ENCODE measurements around the gene HIPK4. TPM values are rescaled to one million over a fixed set of nuclear protein-coding genes. Genes with fewer than 3 reads are reported as not detected.

The HIPK4 gene
- total RNA-seq, 1 experiment from 2014 or later = 0.74 TPM

GRCh38 chr19:40335855-40336600 is 54.0 kb downstream of the HIPK4 start:
- RAD21 ChIA-PET (ENCODE audit: low non-redundant PET in 1 of 2, low total read pairs in 2 of 2, uncharacterized antibody in 2 of 2, unreplicated experiment in 2 of 2) = no interaction called here
- intact Hi-C loops (cut with micrococcal nuclease) = no loop called here
- no peaks in the 10 kb centered on the region for H3K4me1 ChIP-seq (ENCODE audit: control insufficient read depth in 1 of 2, insufficient read depth in 2 of 2, low read length in 2 of 2)
- H3K4me2 ChIP-seq (ENCODE audit: low read length) = no peak overlapping the region
- ATAC-seq = no peak
- no peaks in the 10 kb centered on the region for H4K20me1 ChIP-seq (ENCODE audit: insufficient read depth)
- TF ChIP-seq SP1 (IDR thresholded peaks at IDR 0.05; ENCODE audit: low read depth) (no peak), REST (IDR thresholded peaks at IDR 0.05; ENCODE audit: low read depth) (no peak), ZFX (IDR thresholded peaks at IDR 0.05) (no peak), ZNF274 (IDR thresholded peaks at IDR 0.05; ENCODE audit: low read depth, low read length) (no peak), SIN3A (IDR thresholded peaks at IDR 0.05; ENCODE audit: low read depth) (no peak), POLR2AphosphoS5 (IDR thresholded peaks at IDR 0.05; ENCODE audit: low read depth, low read length) (no peak), YY1 (IDR thresholded peaks at IDR 0.05; ENCODE audit: extremely low read depth, insufficient replicate concordance, low read depth, low read length) (no peak)
- TF ChIP-seq, protein P1, sequence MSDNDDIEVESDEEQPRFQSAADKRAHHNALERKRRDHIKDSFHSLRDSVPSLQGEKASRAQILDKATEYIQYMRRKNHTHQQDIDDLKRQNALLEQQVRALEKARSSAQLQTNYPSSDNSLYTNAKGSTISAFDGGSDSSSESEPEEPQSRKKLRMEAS (IDR thresholded peaks at IDR 0.05) = no peak
- CTCF ChIA-PET = no interaction called here
- no peaks in the 10 kb centered on the region for H3K27me3 ChIP-seq (ENCODE audit: insufficient read depth, low read length)
- H3K9me3 ChIP-seq (ENCODE audit: control insufficient read depth in 1 of 2, insufficient read depth in 1 of 2, low read depth in 1 of 2, low read length in 2 of 2) = no peaks in the 10 kb centered on the region
- peaks cover 14 to 26% of the 10 kb centered on the region in 2 experiments for H3K36me3 ChIP-seq (ENCODE audit: control insufficient read depth in 1 of 2, insufficient read depth in 2 of 2, low read length in 2 of 2)
- no peaks in the 10 kb centered on the region for H3K9me2 ChIP-seq (ENCODE audit: insufficient read depth)
- H3K4me3 ChIP-seq (replicated peaks in 1 of 2; ENCODE audit: low read depth in 1 of 2, low read length in 2 of 2) = no peak overlapping the region
- POLR2A ChIA-PET = no interaction called here
- no peak for DNase-seq (ENCODE audit: low read depth, low spot score)
- peaks cover 11% of the 10 kb centered on the region for H3K79me2 ChIP-seq (ENCODE audit: insufficient read depth, low read length)
- no TSS peak for BruUV-seq (replicated peaks)
- H3K9ac ChIP-seq (ENCODE audit: low read length) = no peak overlapping the region
- no peak overlapping the region for H3K27ac ChIP-seq (ENCODE audit: low read depth, low read length)
- no peak overlapping the region for H2AFZ ChIP-seq (ENCODE audit: low read depth, low read length, poor library complexity, severe bottlenecking)

All from HCT116 (cell line).